GM12892 (cell line): ENCODE data around the gene SEC22B.
"Not testable (repeated sequence)": the region's sequence is repeated elsewhere in the genome, so short reads cannot be mapped to it uniquely, and the experiment has no call there.

Experiments used
- POLR2A ChIP-seq: IDR thresholded peaks from 2 replicates; pipeline ENCODE4 v1.6.1; 2011; ENCODE audit warnings: low read depth, low read length, control low read depth
- POLR2AphosphoS5 ChIP-seq: IDR thresholded peaks from 2 replicates; pipeline ENCODE4 v1.6.1; 2011; ENCODE audit warnings: low read depth, low read length, control low read depth

- TF ChIP-seq POLR2AphosphoS5, POLR2A: not testable (repeated sequence)
These were observed 65.3 kb downstream of the SEC22B start for GRCh38 chr1:120111008-120111407.
